Midbrain (tissue), 1 donor: Measurements from ENCODE around the gene CDK5R2.

Source experiments
- DNase-seq: peaks from one replicate; lab custom pipeline; 2025; lab: John Stamatoyannopoulos, UW

The CDK5R2 gene

DNA sequence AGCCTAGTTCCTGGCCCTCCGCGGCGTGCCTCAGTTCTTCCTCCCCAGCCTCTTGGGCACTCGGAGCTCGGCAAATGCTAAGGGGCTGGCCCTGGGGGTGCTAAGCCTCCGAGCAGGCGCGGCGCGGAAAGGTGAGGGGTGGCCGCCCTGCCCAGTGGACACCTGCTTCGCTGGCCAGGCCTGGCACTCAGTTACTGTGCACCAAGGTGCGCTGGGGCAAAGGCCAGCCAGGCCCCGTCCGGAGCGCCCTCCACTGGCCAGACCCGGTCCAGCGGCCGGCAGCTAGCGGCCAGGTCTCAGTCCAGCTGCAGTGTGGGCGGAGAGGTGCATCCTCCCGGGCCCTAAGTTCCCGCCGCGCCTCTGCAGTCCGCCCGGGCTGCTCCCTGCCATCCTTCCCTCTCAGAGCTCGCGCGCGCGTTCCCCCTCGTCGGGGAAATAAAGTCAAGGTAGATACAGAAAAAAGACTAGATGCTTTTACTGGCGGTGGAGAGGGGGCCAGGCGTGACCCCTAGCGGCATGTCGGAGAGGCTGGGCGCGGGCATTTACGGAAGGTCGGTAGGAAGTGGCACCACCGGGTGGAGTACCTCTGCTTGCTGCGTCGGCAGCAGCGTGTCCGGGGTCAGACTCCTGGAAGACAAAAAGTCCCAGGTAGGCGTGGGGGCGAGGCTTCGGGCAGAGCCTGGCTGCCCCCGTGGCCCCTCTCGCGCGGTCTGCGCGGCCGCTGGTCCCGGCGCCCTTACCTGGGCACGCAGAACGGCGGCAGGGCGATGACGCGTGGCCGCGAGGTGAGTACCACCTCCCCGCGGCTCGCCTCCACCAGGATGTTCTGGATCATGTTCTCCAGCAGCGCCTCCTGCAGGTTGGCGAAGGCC is 43.2 kb downstream of the CDK5R2 start:
- DNase-seq: no peak

DNA sequence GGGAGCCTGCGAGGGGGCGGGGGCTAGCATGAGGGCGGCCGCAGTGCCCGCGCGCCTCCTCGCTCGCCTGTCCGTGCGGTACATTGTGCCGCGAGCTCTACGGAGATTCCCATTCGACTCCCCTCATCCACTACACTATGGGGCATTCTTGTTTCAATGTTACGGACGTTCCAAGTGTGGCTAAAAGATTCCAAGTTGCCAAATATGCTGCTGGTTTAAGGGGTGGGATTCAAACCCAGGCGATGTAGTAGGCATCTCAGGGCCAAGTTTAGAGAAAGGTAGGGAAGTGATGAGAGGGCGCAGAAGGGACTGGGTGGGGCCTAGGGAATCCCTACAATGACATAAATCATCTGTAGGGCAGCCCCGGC is 43.8 kb downstream of the CDK5R2 start:
- no peak for DNase-seq

DNA sequence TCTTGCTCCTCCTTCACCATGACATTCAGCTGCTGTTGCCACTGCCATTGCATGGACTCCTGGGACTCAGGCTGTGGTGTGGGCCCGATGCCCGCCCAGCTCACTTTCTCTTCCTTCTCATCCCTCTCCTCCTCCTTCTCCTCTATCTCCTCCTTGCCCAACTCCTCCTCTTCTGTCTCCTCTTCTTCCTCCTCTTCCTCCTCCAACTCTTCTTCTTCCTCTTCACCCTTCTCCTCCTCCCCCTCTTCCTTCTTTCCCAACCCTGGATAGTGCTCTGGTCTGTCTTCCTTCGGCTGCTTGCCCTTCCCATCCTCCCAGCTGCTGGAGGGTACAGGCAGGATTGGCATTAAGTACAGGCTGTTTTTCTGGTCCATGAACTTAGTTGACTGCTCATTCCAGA is 44.5 kb downstream of the CDK5R2 start:
- no peak for DNase-seq

DNA sequence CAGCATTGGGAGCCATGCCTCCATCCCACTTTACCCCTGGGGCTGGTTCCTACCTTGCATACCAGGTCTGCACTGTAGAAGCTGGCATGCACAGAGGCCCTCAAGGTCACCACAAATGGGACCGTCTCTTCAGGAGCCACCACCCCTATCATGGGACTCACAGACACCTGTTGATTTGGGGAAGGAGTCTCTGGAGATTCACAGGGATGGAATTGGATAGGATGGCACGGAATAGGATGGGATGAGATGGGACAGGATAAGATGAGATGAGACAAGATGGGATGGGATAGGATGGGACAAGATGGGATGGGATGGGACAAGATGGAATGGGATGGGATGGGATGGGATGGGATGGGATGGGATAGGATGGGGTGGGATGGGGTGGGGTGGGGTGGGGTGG is 49.8 kb downstream of the CDK5R2 start:
- DNase-seq: no peak

DNA sequence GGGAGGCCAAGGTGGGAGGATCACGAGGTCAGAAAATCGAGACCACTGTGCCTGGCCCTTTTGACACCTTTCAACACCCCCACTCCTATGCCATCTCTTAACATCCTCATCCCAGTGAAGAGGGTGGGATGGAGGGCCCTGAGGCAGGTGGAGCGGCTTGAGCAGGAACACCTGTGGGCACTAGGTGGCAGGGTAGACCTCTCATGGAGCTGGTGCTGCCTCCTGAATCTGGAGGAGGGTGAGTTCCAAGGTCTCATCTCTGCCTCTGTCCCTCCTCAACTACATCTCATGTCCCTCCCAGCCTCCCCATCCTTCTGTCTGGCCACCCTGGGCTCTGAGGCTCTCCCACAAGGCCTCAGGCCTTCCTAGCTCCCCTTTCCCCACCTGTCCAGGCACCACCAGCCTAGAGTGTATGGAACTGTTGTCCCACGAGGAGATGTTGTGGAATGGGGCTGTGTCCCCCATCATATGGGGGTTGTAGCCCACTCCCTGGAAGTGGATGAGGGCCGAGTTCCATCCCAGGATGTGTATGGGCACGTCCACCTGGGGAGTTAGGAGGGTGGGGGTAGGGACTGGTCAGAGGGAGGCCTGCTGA is 50.8 kb downstream of the CDK5R2 start:
- DNase-seq: no peak

DNA sequence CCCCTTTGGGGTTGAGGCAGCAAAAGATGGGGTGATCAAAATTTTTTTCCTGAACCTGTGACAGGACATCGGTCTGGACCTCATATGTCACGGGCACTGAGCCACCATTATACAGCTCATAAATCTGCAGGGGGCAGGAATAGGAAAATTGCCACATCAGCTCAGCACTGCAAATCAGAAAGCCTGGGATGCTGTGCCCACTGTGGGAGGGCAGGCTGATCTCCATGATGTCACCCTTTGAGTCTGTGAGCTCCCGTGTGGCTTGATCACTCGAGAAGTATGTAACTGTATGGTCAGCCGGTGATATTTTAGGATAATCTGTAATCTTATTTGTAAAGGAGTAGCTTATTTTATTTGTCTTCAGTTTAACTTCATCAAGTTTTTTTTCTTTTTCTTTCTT is 51.4 kb downstream of the CDK5R2 start:
- no peak for DNase-seq
